HepG2 (cell line): ENCODE data around the gene ARRDC4. TPM values are rescaled to one million over a fixed set of nuclear protein-coding genes. Genes with fewer than 3 reads are reported as not detected.

ENCODE experiments used
- BRCA1 ChIP-seq: sonication (generic); formaldehyde crosslinking; IDR thresholded peaks from 2 replicates; pipeline ENCODE4 v1.4.0; 2020; ENCODE audit warnings: missing genetic modification reagents
- GLMP ChIP-seq: sonication (generic); formaldehyde crosslinking; IDR thresholded peaks from 2 replicates; pipeline ENCODE4 v1.9.0; 2021; ENCODE audit warnings: missing genetic modification reagents, mild to moderate bottlenecking, borderline replicate concordance
- MAZ ChIP-seq, 2 experiments: sonication (generic) in 1 of 2; formaldehyde crosslinking in 1 of 2; IDR thresholded peaks; 2 replicates each; pipeline versions ENCODE4 v1.5.0 to v1.6.1; 2012 to 2020; ENCODE audit warnings: low read depth in 2 of 2, mild to moderate bottlenecking in 2 of 2, borderline replicate concordance in 1 of 2, improper control_type of control experiment in 1 of 2, low read length in 1 of 2, missing genetic modification reagents in 1 of 2, moderate library complexity in 1 of 2
- NFKB2 ChIP-seq: sonication (generic); formaldehyde crosslinking; IDR thresholded peaks from 2 replicates; pipeline ENCODE4 v1.4.0; 2020; ENCODE audit warnings: missing genetic modification reagents, borderline replicate concordance
- PAXIP1 ChIP-seq: sonication (generic); formaldehyde crosslinking; conservative IDR thresholded peaks from 2 replicates; pipeline ENCODE4 v1.4.0; 2020; ENCODE audit warnings: mild to moderate bottlenecking, missing genetic modification reagents, moderate library complexity
- SMAD3 ChIP-seq: sonication (generic); formaldehyde crosslinking; IDR thresholded peaks from 2 replicates; pipeline ENCODE4 v1.4.0; 2020; ENCODE audit warnings: missing genetic modification reagents
- STAT6 ChIP-seq: sonication (generic); formaldehyde crosslinking; IDR thresholded peaks from 2 replicates; pipeline ENCODE4 v1.4.0; 2020; ENCODE audit warnings: missing genetic modification reagents, mild to moderate bottlenecking, borderline replicate concordance
- WIZ ChIP-seq: sonication (generic); formaldehyde crosslinking; IDR thresholded peaks from 2 replicates; pipeline ENCODE4 v1.5.1; 2020; ENCODE audit warnings: mild to moderate bottlenecking, missing genetic modification reagents
- YY1 ChIP-seq: IDR thresholded peaks from 2 replicates; pipeline ENCODE4 v1.6.1; 2011; ENCODE audit warnings: low read length, low read depth, moderate library complexity, mild to moderate bottlenecking; ENCODE audit not compliant: insufficient read depth, insufficient replicate concordance
- ZEB1 ChIP-seq: IDR thresholded peaks from 2 replicates; pipeline ENCODE4 v1.6.1; 2012; ENCODE audit warnings: mild to moderate bottlenecking, low read depth, inconsistent platforms; ENCODE audit not compliant: insufficient replicate concordance
- ZKSCAN1 ChIP-seq: fragments of 150-350 bp; IDR thresholded peaks from 2 replicates; pipeline ENCODE4 v1.6.1; 2014; ENCODE audit warnings: low read length
- ZNF10 ChIP-seq: sonication (generic); formaldehyde crosslinking; IDR thresholded peaks from 2 replicates; pipeline ENCODE4 v1.4.0; 2020; ENCODE audit warnings: mild to moderate bottlenecking, low read depth, missing genetic modification reagents, borderline replicate concordance
- ZNF598 ChIP-seq: sonication (generic); formaldehyde crosslinking; IDR thresholded peaks from 2 replicates; pipeline ENCODE4 v1.5.1; 2020; ENCODE audit warnings: mild to moderate bottlenecking, missing genetic modification reagents, borderline replicate concordance
- ZNF678 ChIP-seq: sonication (generic); formaldehyde crosslinking; IDR thresholded peaks from 2 replicates; pipeline ENCODE4 v1.4.0; 2020; ENCODE audit warnings: mild to moderate bottlenecking, missing genetic modification reagents
- polyA plus RNA-seq, 8 experiments: library from polyadenylated mRNA; depleted of rRNA in 3 of 8; stranded (reverse) in 7 of 8; unstranded in 1 of 8; fragments of >200 nt; fragmentation: Illumina TruSeq in 4 of 8; extraction: Trizol in 4 of 8; gene quantifications; 2 replicates each; pipeline versions ENCODE4 v1.2.1 to v1.2.3, GENCODE V29; 2011 to 2016; ENCODE audit warnings: low read depth in 4 of 8, missing spikeins in 1 of 8, mixed read lengths in 1 of 8; ENCODE audit not compliant: insufficient read depth in 1 of 8
- total RNA-seq, 5 experiments: library from RNA; depleted of rRNA; stranded (reverse); fragments of >200 nt; fragmentation: Illumina TruSeq; extraction: Trizol; gene quantifications; 2 replicates each; pipeline ENCODE4 v1.2.3, GENCODE V29; 2016; ENCODE audit warnings: low read depth in 1 of 5
- TF ChIP-seq, protein P1 (sequence below): IDR thresholded peaks from 2 replicates; pipeline ENCODE4 v1.6.1; 2016; ENCODE audit warnings: control low read depth
- TF ChIP-seq, protein P2 (sequence below): IDR thresholded peaks from 2 replicates; pipeline ENCODE4 v1.6.1; 2016; ENCODE audit warnings: low read depth, borderline replicate concordance
- TF ChIP-seq, protein P3 (sequence below): sonication (generic); formaldehyde crosslinking; IDR thresholded peaks from 2 replicates; pipeline ENCODE4 v1.4.0; 2020; ENCODE audit warnings: missing genetic modification reagents

ARRDC4 gene
- total and polyA plus RNA-seq, 2 of the 13 experiments (the other 11 are each of a cell fraction or from before 2014, with no cell fraction given) = 1.5 to 2.5 TPM

DNA sequence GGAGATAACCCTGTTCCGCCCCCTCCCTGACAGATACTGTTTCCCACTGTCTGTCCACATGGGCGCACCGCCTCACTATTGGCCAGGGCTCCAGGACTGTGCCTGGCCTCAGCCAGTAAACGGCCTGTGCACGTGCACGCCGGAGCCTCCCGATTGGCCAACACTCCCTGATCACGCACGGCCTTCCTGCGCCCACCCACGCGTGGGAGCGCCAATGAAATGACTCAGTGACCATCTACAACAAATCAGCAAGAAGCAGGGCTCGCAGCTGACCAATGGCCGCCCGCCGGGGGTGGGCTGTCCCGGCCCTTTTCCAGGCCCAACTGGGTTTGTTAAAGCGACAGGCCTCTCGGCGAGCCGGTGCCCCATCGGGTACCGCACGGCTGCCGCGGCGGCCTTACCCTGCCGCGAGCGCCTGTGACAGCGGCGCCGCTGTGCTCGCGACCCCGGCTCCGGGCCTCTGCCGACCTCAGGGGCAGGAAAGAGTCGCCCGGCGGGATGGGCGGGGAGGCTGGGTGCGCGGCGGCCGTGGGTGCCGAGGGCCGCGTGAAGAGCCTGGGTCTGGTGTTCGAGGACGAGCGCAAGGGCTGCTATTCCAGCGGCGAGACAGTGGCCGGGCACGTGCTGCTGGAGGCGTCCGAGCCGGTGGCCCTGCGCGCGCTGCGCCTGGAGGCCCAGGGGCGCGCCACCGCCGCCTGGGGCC is at the start of gene ARRDC4 (continued):
- TF ChIP-seq, protein P1, sequence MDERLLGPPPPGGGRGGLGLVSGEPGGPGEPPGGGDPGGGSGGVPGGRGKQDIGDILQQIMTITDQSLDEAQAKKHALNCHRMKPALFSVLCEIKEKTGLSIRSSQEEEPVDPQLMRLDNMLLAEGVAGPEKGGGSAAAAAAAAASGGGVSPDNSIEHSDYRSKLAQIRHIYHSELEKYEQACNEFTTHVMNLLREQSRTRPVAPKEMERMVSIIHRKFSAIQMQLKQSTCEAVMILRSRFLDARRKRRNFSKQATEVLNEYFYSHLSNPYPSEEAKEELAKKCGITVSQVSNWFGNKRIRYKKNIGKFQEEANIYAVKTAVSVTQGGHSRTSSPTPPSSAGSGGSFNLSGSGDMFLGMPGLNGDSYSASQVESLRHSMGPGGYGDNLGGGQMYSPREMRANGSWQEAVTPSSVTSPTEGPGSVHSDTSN (CRISPR knock-in tag) = no peak
- TF ChIP-seq NFKB2 (CRISPR knock-in tag) = no peak
- TF ChIP-seq, protein P2, sequence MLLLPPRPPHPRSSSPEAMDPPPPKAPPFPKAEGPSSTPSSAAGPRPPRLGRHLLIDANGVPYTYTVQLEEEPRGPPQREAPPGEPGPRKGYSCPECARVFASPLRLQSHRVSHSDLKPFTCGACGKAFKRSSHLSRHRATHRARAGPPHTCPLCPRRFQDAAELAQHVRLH = peak; percentile 27; the same call in 1 of the 2 replicates
- TF ChIP-seq YY1 = no peak
- no peak for TF ChIP-seq ZKSCAN1
- no peak for TF ChIP-seq WIZ (CRISPR knock-in tag)
- no peak for TF ChIP-seq GLMP (CRISPR knock-in tag)
- TF ChIP-seq, protein P3, sequence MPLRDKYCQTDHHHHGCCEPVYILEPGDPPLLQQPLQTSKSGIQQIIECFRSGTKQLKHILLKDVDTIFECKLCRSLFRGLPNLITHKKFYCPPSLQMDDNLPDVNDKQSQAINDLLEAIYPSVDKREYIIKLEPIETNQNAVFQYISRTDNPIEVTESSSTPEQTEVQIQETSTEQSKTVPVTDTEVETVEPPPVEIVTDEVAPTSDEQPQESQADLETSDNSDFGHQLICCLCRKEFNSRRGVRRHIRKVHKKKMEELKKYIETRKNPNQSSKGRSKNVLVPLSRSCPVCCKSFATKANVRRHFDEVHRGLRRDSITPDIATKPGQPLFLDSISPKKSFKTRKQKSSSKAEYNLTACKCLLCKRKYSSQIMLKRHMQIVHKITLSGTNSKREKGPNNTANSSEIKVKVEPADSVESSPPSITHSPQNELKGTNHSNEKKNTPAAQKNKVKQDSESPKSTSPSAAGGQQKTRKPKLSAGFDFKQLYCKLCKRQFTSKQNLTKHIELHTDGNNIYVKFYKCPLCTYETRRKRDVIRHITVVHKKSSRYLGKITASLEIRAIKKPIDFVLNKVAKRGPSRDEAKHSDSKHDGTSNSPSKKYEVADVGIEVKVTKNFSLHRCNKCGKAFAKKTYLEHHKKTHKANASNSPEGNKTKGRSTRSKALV = no peak
- TF ChIP-seq SMAD3 (CRISPR knock-in tag) = peak; percentile 64; the same call in 1 of the 2 replicates
- TF ChIP-seq STAT6 (CRISPR knock-in tag) = no peak; the same call in 1 of the 2 replicates
- TF ChIP-seq ZNF10 = no peak
- peak; percentile 64; the same call in 1 of the 2 replicates for TF ChIP-seq PAXIP1
- no peak for TF ChIP-seq BRCA1
- TF ChIP-seq ZNF598 (CRISPR knock-in tag) = no peak
- TF ChIP-seq ZEB1 = no peak
- peak; percentile 66; the same call in 1 of the 2 replicates for TF ChIP-seq MAZ (IDR thresholded peaks at IDR 0.05; ENCODE audit: borderline replicate concordance, low read depth, low read length)
- peak; percentile 91 for TF ChIP-seq MAZ (CRISPR knock-in tag; IDR thresholded peaks at IDR 0.05; ENCODE audit: low read depth)
- 0 out of 2 replicates have a peak, but pooled peaks have one; percentile 37 for TF ChIP-seq ZNF678 (CRISPR knock-in tag)
